Esophagus squamous epithelium (tissue), 4 donors: ENCODE results near the gene MAMDC4.

Experiments
- CTCF ChIP-seq, 6 experiments: fragments of 450-650 bp in 4 of 6; fragments of 200-600 bp in 2 of 6; sonication (generic) in 2 of 6; IDR thresholded peaks; one replicate each; pipeline ENCODE4 v1.5.1; 2016 to 2019; ENCODE audit warnings: antibody characterized with exemption in 6 of 6, mild to moderate bottlenecking in 4 of 6, moderate library complexity in 4 of 6
- POLR2A ChIP-seq, 4 donors: fragments of 450-650 bp; IDR thresholded peaks; one replicate each; pipeline ENCODE4 v1.6.1; 2017; ENCODE audit warnings: antibody characterized with exemption in 4 of 4, mild to moderate bottlenecking in 4 of 4, moderate library complexity in 3 of 4

GRCh38 chr9:136806067-136806466 lies 46.1 kb upstream of the MAMDC4 start:
- TF ChIP-seq CTCF (IDR thresholded peaks at IDR 0.05) (no peak), POLR2A (IDR thresholded peaks at IDR 0.05) (no peak)
